K562 (cell line): ENCODE results near the gene SVEP1. TPM values are rescaled to one million over a fixed set of nuclear protein-coding genes. Genes with fewer than 3 reads are reported as not detected.

Experiments
- ATAC-seq: fragments of 200-7000 bp; cut with Tn5 transposase; 3 replicates; pipeline ENCODE4 v1.9.1; 2020; ENCODE audit warnings: moderate library complexity
- BruUV-seq: library from RNA; stranded (reverse); fragments of 400-500 nt; replicated peaks from 2 replicates; lab custom pipeline; 2021; lab: Mats Ljungman, UMichigan
- CTCF ChIA-PET: fragments of 300-600 bp; formaldehyde crosslinking; extraction: SDS; loops from one replicate; lab custom pipeline; 2021; ENCODE audit warnings: low intra/inter-chr PET ratio; lab: Yijun Ruan, JAX
- POLR2A ChIA-PET: fragments of 300-600, 350-650 bp; sonication (Branson Sonifier 250); formaldehyde crosslinking; extraction: SDS; loops from one replicate; lab custom pipeline; 2021; ENCODE audit warnings: antibody characterized with exemption, inconsistent platforms; lab: Yijun Ruan, JAX
- DNase-seq, 4 experiments: peaks; one replicate each; pipeline versions ENCODE4 v3.0.0 to v3.0.0-alpha.2; 2011 to 2018; ENCODE audit warnings: low spot score in 3 of 4, mixed read lengths in 3 of 4; ENCODE audit errors: extremely low read depth in 1 of 4
- FAIRE-seq: peaks from 2 replicates; lab custom pipeline; 2011; peaks lifted over from hg19 to GRCh38; lab: Jason Lieb, UNC
- H2AFZ ChIP-seq: 2 replicates; pipeline ENCODE4 v1.6.0; 2011; ENCODE audit warnings: low read depth, low read length, control low read depth, inconsistent platforms
- H3K27ac ChIP-seq: fragments of 200-600 bp; 3 replicates; pipeline ENCODE4 v1.8.0; 2011; ENCODE audit warnings: low read depth, mild to moderate bottlenecking, control low read depth, inconsistent platforms, low read length, moderate library complexity, mixed read lengths; ENCODE audit errors: extremely low read depth
- H3K27me3 ChIP-seq, 2 experiments: fragments of 300-600 bp in 1 of 2; 2 replicates in 1 of 2; 3 replicates in 1 of 2; pipeline versions ENCODE4 v1.6.0 to v1.8.0; 2011; ENCODE audit warnings: inconsistent platforms in 2 of 2, low read length in 2 of 2, mild to moderate bottlenecking in 1 of 2, mixed read lengths in 1 of 2, moderate library complexity in 1 of 2; ENCODE audit not compliant: control insufficient read depth in 2 of 2, insufficient read depth in 2 of 2
- H3K36me3 ChIP-seq: fragments of 300-600 bp; 3 replicates; pipeline ENCODE4 v1.8.0; 2011; ENCODE audit warnings: mild to moderate bottlenecking, low read length, inconsistent platforms; ENCODE audit not compliant: control insufficient read depth, insufficient read depth
- H3K4me1 ChIP-seq, 2 experiments: fragments of 200-600 bp in 1 of 2; replicated peaks in 1 of 2; 2 replicates in 1 of 2; 3 replicates in 1 of 2; pipeline versions ENCODE4 v1.5.1 to v1.8.0; 2011; ENCODE audit warnings: inconsistent platforms in 2 of 2, low read length in 2 of 2, mild to moderate bottlenecking in 1 of 2, mixed read lengths in 1 of 2, moderate library complexity in 1 of 2; ENCODE audit not compliant: control insufficient read depth in 2 of 2, insufficient read depth in 2 of 2
- H3K4me2 ChIP-seq: 2 replicates; pipeline ENCODE4 v1.6.1; 2011; ENCODE audit warnings: low read length, control low read depth, inconsistent platforms, mixed read lengths; ENCODE audit not compliant: insufficient read depth
- H3K4me3 ChIP-seq: fragments of 200-600 bp; sonication (generic), shearing (Covaris generic); 2 replicates; pipeline ENCODE4 v1.5.1; 2016; ENCODE audit warnings: control low read depth, inconsistent platforms
- H3K79me2 ChIP-seq: fragments of 200-600 bp; 3 replicates; pipeline ENCODE4 v1.8.0; 2011; ENCODE audit warnings: low read length, inconsistent platforms; ENCODE audit not compliant: control insufficient read depth, insufficient read depth
- H3K9ac ChIP-seq, 2 experiments: 2 replicates each; pipeline versions ENCODE4 v1.6.0 to v1.6.1; 2011; ENCODE audit warnings: low read depth in 2 of 2, low read length in 2 of 2, control low read depth in 1 of 2, inconsistent platforms in 1 of 2, mild to moderate bottlenecking in 1 of 2, mixed read lengths in 1 of 2; ENCODE audit not compliant: insufficient read depth in 1 of 2
- H3K9me1 ChIP-seq: one replicate; pipeline ENCODE4 v1.6.0; 2011; ENCODE audit warnings: inconsistent platforms, mild to moderate bottlenecking, low read length, moderate library complexity; ENCODE audit not compliant: control insufficient read depth, insufficient read depth
- H3K9me3 ChIP-seq: replicated peaks from 2 replicates; pipeline ENCODE4 v1.5.1; 2011; ENCODE audit warnings: low read depth, low read length, inconsistent platforms; ENCODE audit not compliant: control insufficient read depth, insufficient read depth
- H4K20me1 ChIP-seq: replicated peaks from 2 replicates; pipeline ENCODE4 v1.6.1; 2011; ENCODE audit warnings: low read length, inconsistent platforms, mixed read lengths; ENCODE audit not compliant: control insufficient read depth, insufficient read depth
- CBX2 ChIP-seq: fragments of 200-600 bp; sonication (generic); IDR thresholded peaks from one replicate; pipeline ENCODE4 v1.6.1; 2012; ENCODE audit warnings: mild to moderate bottlenecking, low read length, inconsistent platforms; ENCODE audit not compliant: insufficient read depth, poor library complexity, severe bottlenecking
- HNRNPK ChIP-seq: fragments of 200-400 bp; formaldehyde crosslinking; IDR thresholded peaks from one replicate; pipeline ENCODE4 v1.6.1; 2018; ENCODE audit warnings: mild to moderate bottlenecking, low read depth, low read length; ENCODE audit not compliant: poor library complexity, severe bottlenecking
- KLF6 ChIP-seq: fragments of 250-450 bp; sonication (Bioruptor Pico); IDR thresholded peaks from 2 replicates; pipeline ENCODE4 v1.4.0; 2020; ENCODE audit warnings: mild to moderate bottlenecking, moderate library complexity, borderline replicate concordance
- RFX7 ChIP-seq: fragments of 250-450 bp; sonication (Bioruptor Pico); IDR thresholded peaks from 2 replicates; pipeline ENCODE4 v1.5.1; 2021; ENCODE audit warnings: mild to moderate bottlenecking
- TRIM28 ChIP-seq: fragments of 450-650 bp; IDR thresholded peaks from 2 replicates; pipeline ENCODE4 v1.6.1; 2017
- ZBTB7A ChIP-seq: IDR thresholded peaks from 2 replicates; pipeline ENCODE4 v1.6.1; 2011; ENCODE audit warnings: low read depth, mild to moderate bottlenecking, low read length, moderate library complexity, borderline replicate concordance; ENCODE audit not compliant: control insufficient read depth
- ZNF384 ChIP-seq: IDR thresholded peaks from 2 replicates; pipeline ENCODE4 v1.6.1; 2012; ENCODE audit warnings: low read depth, low read length, improper control_type of control experiment
- ZNF778 ChIP-seq: fragments of 450-650 bp; formaldehyde crosslinking; IDR thresholded peaks from 2 replicates; pipeline ENCODE4 v1.4.0; 2020; ENCODE audit warnings: mild to moderate bottlenecking, moderate library complexity
- ZNF79 ChIP-seq: fragments of 250-450 bp; sonication (Bioruptor Pico); IDR thresholded peaks from 2 replicates; pipeline ENCODE4 v1.4.0; 2020; ENCODE audit warnings: low read depth, mild to moderate bottlenecking, moderate library complexity
- ZZZ3 ChIP-seq: fragments of 450-650 bp; IDR thresholded peaks from 2 replicates; pipeline ENCODE4 v1.6.1; 2016; ENCODE audit warnings: antibody characterized with exemption, mild to moderate bottlenecking, moderate library complexity
- WGBS: fragments of 100-300 bp; shearing (Covaris generic); methylation state at CpG from one replicate; pipeline ENCODE4 v1.1.6; 2016; ENCODE audit warnings: low coverage, mixed read lengths; ENCODE audit not compliant: insufficient coverage; ENCODE audit errors: missing lambda C conversion rate; 5-methylcytosine and 5-hydroxymethylcytosine counted together
- in situ Hi-C: fragments of 300-500 bp; cut with MboI; formaldehyde crosslinking; loops from 4 replicates; pipeline ENCODE4 v1.15.0; 2018; ENCODE audit warnings: inconsistent platforms, mixed read lengths
- intact Hi-C: fragments of 100-400 bp; cut with micrococcal nuclease; formaldehyde crosslinking; loops from 2 replicates; pipeline ENCODE4 v1.14.2; 2022
- polyA plus RNA-seq, 8 experiments: library from polyadenylated mRNA; depleted of rRNA in 4 of 8; stranded (reverse) in 5 of 8; unstranded in 3 of 8; fragments of >200 nt; fragmentation: Nextera tagmentation in 2 of 8; fragmentation: Illumina TruSeq in 1 of 8; extraction: Ambion mirVana in 2 of 8; extraction: Trizol in 1 of 8; gene quantifications; 2 replicates each; pipeline versions ENCODE4 v1.2.1 to v1.2.3, GENCODE V29; 2011 to 2014; ENCODE audit warnings: inconsistent platforms in 1 of 8, missing spikeins in 1 of 8
- total RNA-seq, 7 experiments: library from RNA; depleted of rRNA in 6 of 7; stranded (reverse); fragments of >200 nt in 6 of 7; fragmentation: Illumina TruSeq in 2 of 7; extraction: Trizol in 2 of 7; gene quantifications; 2 replicates each; pipeline versions ENCODE4 v1.2.1 to v1.2.3, GENCODE V29; 2011 to 2021; ENCODE audit warnings: low replicate concordance in 1 of 7
- TF ChIP-seq, protein P1 (sequence below): sonication (generic); formaldehyde crosslinking; IDR thresholded peaks from 2 replicates; pipeline ENCODE4 v1.4.0; 2020; ENCODE audit warnings: mild to moderate bottlenecking, missing genetic modification reagents
- TF ChIP-seq, protein P2 (sequence below): fragments of 450-650 bp; formaldehyde crosslinking; IDR thresholded peaks from 2 replicates; pipeline ENCODE4 v1.4.0; 2020; ENCODE audit warnings: mild to moderate bottlenecking, moderate library complexity
- TF ChIP-seq, protein P3 (sequence below): fragments of 450-650 bp; IDR thresholded peaks from 2 replicates; pipeline ENCODE4 v1.6.1; 2017; ENCODE audit warnings: antibody characterized with exemption, mild to moderate bottlenecking
- TF ChIP-seq, protein P4 (sequence below): sonication (generic); formaldehyde crosslinking; IDR thresholded peaks from 2 replicates; pipeline ENCODE4 v1.8.0; 2022; ENCODE audit warnings: mild to moderate bottlenecking, low read depth, missing genetic modification reagents

SVEP1 gene
- total and polyA plus RNA-seq, 9 of the 15 experiments (the other 6 are each of a cell fraction or from before 2014, with no cell fraction given): 0.20 to 0.84 (median 0.43) TPM

DNA sequence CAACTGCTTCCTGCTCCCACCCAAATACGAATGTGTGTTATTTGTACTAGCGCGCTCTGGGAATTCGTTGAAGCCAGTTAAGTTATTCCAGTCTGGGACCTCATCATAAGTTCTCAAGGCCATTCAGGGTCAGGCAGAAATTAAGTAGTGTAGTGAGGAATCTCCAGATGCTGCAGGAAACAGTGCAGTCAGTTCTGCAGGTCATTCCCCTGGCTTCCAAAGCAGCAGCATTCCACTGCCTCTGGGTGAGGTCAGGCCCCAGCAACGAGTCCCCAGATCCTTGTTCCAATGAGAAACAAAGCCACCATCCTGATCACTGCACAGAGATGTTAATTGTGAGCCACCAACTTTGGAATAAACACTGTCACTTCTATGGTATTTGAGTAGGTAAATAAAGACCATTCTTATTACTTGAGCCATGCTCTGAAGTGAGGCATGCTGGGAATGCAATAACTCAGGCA, 33.1 kb downstream of the SVEP1 start:
- no peak overlapping the region for H2AFZ ChIP-seq
- no peak overlapping the region for H3K4me3 ChIP-seq
- TF ChIP-seq ZNF79 (CRISPR knock-in tag): no peak
- TF ChIP-seq, protein P1, sequence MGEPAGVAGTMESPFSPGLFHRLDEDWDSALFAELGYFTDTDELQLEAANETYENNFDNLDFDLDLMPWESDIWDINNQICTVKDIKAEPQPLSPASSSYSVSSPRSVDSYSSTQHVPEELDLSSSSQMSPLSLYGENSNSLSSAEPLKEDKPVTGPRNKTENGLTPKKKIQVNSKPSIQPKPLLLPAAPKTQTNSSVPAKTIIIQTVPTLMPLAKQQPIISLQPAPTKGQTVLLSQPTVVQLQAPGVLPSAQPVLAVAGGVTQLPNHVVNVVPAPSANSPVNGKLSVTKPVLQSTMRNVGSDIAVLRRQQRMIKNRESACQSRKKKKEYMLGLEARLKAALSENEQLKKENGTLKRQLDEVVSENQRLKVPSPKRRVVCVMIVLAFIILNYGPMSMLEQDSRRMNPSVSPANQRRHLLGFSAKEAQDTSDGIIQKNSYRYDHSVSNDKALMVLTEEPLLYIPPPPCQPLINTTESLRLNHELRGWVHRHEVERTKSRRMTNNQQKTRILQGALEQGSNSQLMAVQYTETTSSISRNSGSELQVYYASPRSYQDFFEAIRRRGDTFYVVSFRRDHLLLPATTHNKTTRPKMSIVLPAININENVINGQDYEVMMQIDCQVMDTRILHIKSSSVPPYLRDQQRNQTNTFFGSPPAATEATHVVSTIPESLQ: no peak
- TF ChIP-seq ZBTB7A: no peak
- TF ChIP-seq KLF6 (CRISPR knock-in tag): no peak
- TF ChIP-seq ZNF384: no peak
- no peak for TF ChIP-seq ZNF778
- TF ChIP-seq ZZZ3: no peak
- no peak for TF ChIP-seq RFX7 (CRISPR knock-in tag)
- TF ChIP-seq, protein P2, sequence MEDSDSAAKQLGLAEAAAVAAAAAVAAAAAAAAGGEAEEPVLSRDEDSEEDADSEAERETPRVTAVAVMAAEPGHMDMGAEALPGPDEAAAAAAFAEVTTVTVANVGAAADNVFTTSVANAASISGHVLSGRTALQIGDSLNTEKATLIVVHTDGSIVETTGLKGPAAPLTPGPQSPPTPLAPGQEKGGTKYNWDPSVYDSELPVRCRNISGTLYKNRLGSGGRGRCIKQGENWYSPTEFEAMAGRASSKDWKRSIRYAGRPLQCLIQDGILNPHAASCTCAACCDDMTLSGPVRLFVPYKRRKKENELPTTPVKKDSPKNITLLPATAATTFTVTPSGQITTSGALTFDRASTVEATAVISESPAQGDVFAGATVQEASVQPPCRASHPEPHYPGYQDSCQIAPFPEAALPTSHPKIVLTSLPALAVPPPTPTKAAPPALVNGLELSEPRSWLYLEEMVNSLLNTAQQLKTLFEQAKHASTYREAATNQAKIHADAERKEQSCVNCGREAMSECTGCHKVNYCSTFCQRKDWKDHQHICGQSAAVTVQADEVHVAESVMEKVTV (CRISPR knock-in tag): no peak
- TF ChIP-seq, protein P3, sequence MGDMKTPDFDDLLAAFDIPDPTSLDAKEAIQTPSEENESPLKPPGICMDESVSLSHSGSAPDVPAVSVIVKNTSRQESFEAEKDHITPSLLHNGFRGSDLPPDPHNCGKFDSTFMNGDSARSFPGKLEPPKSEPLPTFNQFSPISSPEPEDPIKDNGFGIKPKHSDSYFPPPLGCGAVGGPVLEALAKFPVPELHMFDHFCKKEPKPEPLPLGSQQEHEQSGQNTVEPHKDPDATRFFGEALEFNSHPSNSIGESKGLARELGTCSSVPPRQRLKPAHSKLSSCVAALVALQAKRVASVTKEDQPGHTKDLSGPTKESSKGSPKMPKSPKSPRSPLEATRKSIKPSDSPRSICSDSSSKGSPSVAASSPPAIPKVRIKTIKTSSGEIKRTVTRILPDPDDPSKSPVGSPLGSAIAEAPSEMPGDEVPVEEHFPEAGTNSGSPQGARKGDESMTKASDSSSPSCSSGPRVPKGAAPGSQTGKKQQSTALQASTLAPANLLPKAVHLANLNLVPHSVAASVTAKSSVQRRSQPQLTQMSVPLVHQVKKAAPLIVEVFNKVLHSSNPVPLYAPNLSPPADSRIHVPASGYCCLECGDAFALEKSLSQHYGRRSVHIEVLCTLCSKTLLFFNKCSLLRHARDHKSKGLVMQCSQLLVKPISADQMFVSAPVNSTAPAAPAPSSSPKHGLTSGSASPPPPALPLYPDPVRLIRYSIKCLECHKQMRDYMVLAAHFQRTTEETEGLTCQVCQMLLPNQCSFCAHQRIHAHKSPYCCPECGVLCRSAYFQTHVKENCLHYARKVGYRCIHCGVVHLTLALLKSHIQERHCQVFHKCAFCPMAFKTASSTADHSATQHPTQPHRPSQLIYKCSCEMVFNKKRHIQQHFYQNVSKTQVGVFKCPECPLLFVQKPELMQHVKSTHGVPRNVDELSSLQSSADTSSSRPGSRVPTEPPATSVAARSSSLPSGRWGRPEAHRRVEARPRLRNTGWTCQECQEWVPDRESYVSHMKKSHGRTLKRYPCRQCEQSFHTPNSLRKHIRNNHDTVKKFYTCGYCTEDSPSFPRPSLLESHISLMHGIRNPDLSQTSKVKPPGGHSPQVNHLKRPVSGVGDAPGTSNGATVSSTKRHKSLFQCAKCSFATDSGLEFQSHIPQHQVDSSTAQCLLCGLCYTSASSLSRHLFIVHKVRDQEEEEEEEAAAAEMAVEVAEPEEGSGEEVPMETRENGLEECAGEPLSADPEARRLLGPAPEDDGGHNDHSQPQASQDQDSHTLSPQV: no peak
- TF ChIP-seq TRIM28: no peak
- TF ChIP-seq HNRNPK: no peak
- no peak for TF ChIP-seq CBX2
- TF ChIP-seq, protein P4, sequence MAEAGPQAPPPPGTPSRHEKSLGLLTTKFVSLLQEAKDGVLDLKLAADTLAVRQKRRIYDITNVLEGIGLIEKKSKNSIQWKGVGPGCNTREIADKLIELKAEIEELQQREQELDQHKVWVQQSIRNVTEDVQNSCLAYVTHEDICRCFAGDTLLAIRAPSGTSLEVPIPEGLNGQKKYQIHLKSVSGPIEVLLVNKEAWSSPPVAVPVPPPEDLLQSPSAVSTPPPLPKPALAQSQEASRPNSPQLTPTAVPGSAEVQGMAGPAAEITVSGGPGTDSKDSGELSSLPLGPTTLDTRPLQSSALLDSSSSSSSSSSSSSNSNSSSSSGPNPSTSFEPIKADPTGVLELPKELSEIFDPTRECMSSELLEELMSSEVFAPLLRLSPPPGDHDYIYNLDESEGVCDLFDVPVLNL (CRISPR knock-in tag): no peak
- 0 out of 2 replicates have a peak, but pooled peaks cover 2% of the 10 kb centered on the region for H3K9me3 ChIP-seq
- WGBS: 0% methylated on average over 5 of the region's 5 CpGs
- H3K27ac ChIP-seq: no peak overlapping the region
- H3K4me1 ChIP-seq: no peaks in the 10 kb centered on the region
- no TSS peak for BruUV-seq
- FAIRE-seq (no peak), DNase-seq (no peak), ATAC-seq (no peak)
- H3K27me3 ChIP-seq: no peaks in the 10 kb centered on the region
- CTCF ChIA-PET: no interaction called here
- H3K36me3 ChIP-seq: no peaks in the 10 kb centered on the region
- intact Hi-C loops: no loop called here
- H3K9ac ChIP-seq: no peak overlapping the region
- POLR2A ChIA-PET: no interaction called here
- no peaks in the 10 kb centered on the region for H4K20me1 ChIP-seq
- H3K79me2 ChIP-seq: no peaks in the 10 kb centered on the region
- no peaks in the 10 kb centered on the region for H3K9me1 ChIP-seq
- H3K4me2 ChIP-seq: no peak overlapping the region
- in situ Hi-C loops: no loop called here
